HepG2 (cell line): ENCODE results near the gene KATNAL1. TPM values are rescaled to one million over a fixed set of nuclear protein-coding genes. Genes with fewer than 3 reads are reported as not detected.

ENCODE experiments used
- ATAC-seq: fragments of 200-7000 bp; cut with Tn5 transposase; 3 replicates; pipeline ENCODE4 v1.9.1; 2020; ENCODE audit warnings: mild to moderate bottlenecking, moderate library complexity
- BruUV-seq: library from RNA; stranded (reverse); fragments of 400-500 nt; replicated peaks from 2 replicates; lab custom pipeline; 2021; lab: Mats Ljungman, UMichigan
- CTCF ChIA-PET: fragments of 300-600 bp; formaldehyde crosslinking; extraction: SDS; loops from one replicate; lab custom pipeline; 2021; ENCODE audit warnings: low total read pairs, inconsistent platforms, low intra/inter-chr PET ratio; lab: Yijun Ruan, JAX
- POLR2A ChIA-PET: fragments of 350-600 bp; sonication (Branson Sonifier 250); formaldehyde crosslinking; loops from one replicate; lab custom pipeline; 2020; ENCODE audit warnings: antibody characterized with exemption, inconsistent platforms; lab: Yijun Ruan, JAX
- DNase-seq: peaks from one replicate; pipeline ENCODE4 v3.0.0-alpha.2; 2015; ENCODE audit warnings: low spot score
- FAIRE-seq: peaks from 3 replicates; lab custom pipeline; 2011; peaks lifted over from hg19 to GRCh38; lab: Jason Lieb, UNC
- H2AFZ ChIP-seq: one replicate; pipeline ENCODE4 v1.6.1; 2011; ENCODE audit warnings: low read length, inconsistent platforms
- H3K27ac ChIP-seq: fragments of 300-600 bp; 3 replicates; pipeline ENCODE4 v1.8.0; 2011; ENCODE audit warnings: mixed run types, mild to moderate bottlenecking, mixed read lengths, low read length, inconsistent platforms; ENCODE audit not compliant: insufficient read depth; ENCODE audit errors: extremely low read length
- H3K27me3 ChIP-seq, 2 experiments: fragments of 200-600 bp in 1 of 2; 2 replicates in 1 of 2; 3 replicates in 1 of 2; pipeline versions ENCODE4 v1.6.0 to v1.8.0; 2011; ENCODE audit warnings: low read length in 2 of 2, mild to moderate bottlenecking in 2 of 2, moderate library complexity in 2 of 2, inconsistent platforms in 1 of 2; ENCODE audit not compliant: insufficient read depth in 2 of 2, control insufficient read depth in 1 of 2
- H3K36me3 ChIP-seq, 2 experiments: fragments of 200-600 bp in 1 of 2; replicated peaks in 1 of 2; 2 replicates in 1 of 2; 3 replicates in 1 of 2; pipeline versions ENCODE4 v1.5.1 to v1.8.0; 2011; ENCODE audit warnings: low read length in 2 of 2, inconsistent platforms in 1 of 2; ENCODE audit not compliant: insufficient read depth in 2 of 2, control insufficient read depth in 1 of 2
- H3K4me1 ChIP-seq: 2 replicates; pipeline ENCODE4 v1.5.1; 2012; ENCODE audit warnings: low read length, inconsistent platforms; ENCODE audit not compliant: insufficient read depth
- H3K4me2 ChIP-seq: 2 replicates; pipeline ENCODE4 v1.6.0; 2011; ENCODE audit warnings: low read depth, low read length, inconsistent platforms
- H3K4me3 ChIP-seq, 3 experiments: fragments of 200-600 bp in 1 of 3; sonication (generic), shearing (Covaris generic) in 1 of 3; replicated peaks in 1 of 3; 2 replicates each; pipeline ENCODE4 v1.5.1; 2011 to 2016; ENCODE audit warnings: low read length in 3 of 3, inconsistent platforms in 2 of 3, low read depth in 2 of 3, mild to moderate bottlenecking in 2 of 3, control low read depth in 1 of 3, mixed read lengths in 1 of 3; ENCODE audit not compliant: insufficient read depth in 1 of 3
- H3K79me2 ChIP-seq: one replicate; pipeline ENCODE4 v1.6.1; 2011; ENCODE audit warnings: low read length, inconsistent platforms; ENCODE audit not compliant: insufficient read depth
- H3K9ac ChIP-seq: 2 replicates; pipeline ENCODE4 v1.6.0; 2011; ENCODE audit warnings: mild to moderate bottlenecking, low read depth, low read length, inconsistent platforms; ENCODE audit not compliant: insufficient read depth
- H3K9me3 ChIP-seq: 2 replicates; pipeline ENCODE4 v1.5.1; 2012; ENCODE audit warnings: mild to moderate bottlenecking, low read length
- H4K20me1 ChIP-seq: 2 replicates; pipeline ENCODE4 v1.6.0; 2011; ENCODE audit warnings: inconsistent platforms, mild to moderate bottlenecking, low read length, moderate library complexity; ENCODE audit not compliant: insufficient read depth
- BCL6 ChIP-seq: IDR thresholded peaks from 2 replicates; pipeline ENCODE4 v1.6.1; 2016; ENCODE audit warnings: missing genetic modification reagents, missing compliant biosample characterization
- DBP ChIP-seq: sonication (generic); formaldehyde crosslinking; IDR thresholded peaks from 2 replicates; pipeline ENCODE4 v1.4.0; 2020; ENCODE audit warnings: missing genetic modification reagents; ENCODE audit errors: not compliant biosample characterization
- DNMT1 ChIP-seq: sonication (generic); formaldehyde crosslinking; IDR thresholded peaks from 2 replicates; pipeline ENCODE4 v1.5.1; 2020; ENCODE audit warnings: mild to moderate bottlenecking, missing genetic modification reagents
- EHMT2 ChIP-seq: fragments of 200-600 bp; sonication (generic); IDR thresholded peaks from 2 replicates; pipeline ENCODE4 v1.7.0; 2017; ENCODE audit warnings: antibody characterized with exemption, low read depth, low read length, borderline replicate concordance
- MTF1 ChIP-seq: sonication (generic); formaldehyde crosslinking; IDR thresholded peaks from 2 replicates; pipeline ENCODE4 v1.5.0; 2020; ENCODE audit warnings: missing genetic modification reagents
- REXO4 ChIP-seq: sonication (generic); formaldehyde crosslinking; IDR thresholded peaks from 2 replicates; pipeline ENCODE4 v1.8.0; 2022; ENCODE audit warnings: missing genetic modification reagents, mild to moderate bottlenecking, borderline replicate concordance
- SATB2 ChIP-seq: sonication (generic); formaldehyde crosslinking; IDR thresholded peaks from 2 replicates; pipeline ENCODE4 v1.5.0; 2020; ENCODE audit warnings: missing genetic modification reagents
- TCF12 ChIP-seq, 2 experiments: fragments of 450-650 bp in 1 of 2; sonication (generic) in 1 of 2; formaldehyde crosslinking in 1 of 2; IDR thresholded peaks; 2 replicates each; pipeline versions ENCODE4 v1.6.1 to v1.8.0; 2017 to 2022; ENCODE audit warnings: antibody characterized with exemption in 1 of 2, mild to moderate bottlenecking in 1 of 2, missing genetic modification reagents in 1 of 2, moderate library complexity in 1 of 2
- ZFP36 ChIP-seq: fragments of 150-350 bp; IDR thresholded peaks from 2 replicates; pipeline ENCODE4 v1.6.1; 2018; ENCODE audit warnings: borderline replicate concordance, low read length, low read depth; ENCODE audit not compliant: partially characterized antibody
- ZFP37 ChIP-seq: sonication (generic); formaldehyde crosslinking; IDR thresholded peaks from 2 replicates; pipeline ENCODE4 v1.4.0; 2020; ENCODE audit warnings: missing genetic modification reagents, borderline replicate concordance
- ZNF335 ChIP-seq: sonication (generic); formaldehyde crosslinking; IDR thresholded peaks from 2 replicates; pipeline ENCODE4 v1.4.0; 2020; ENCODE audit warnings: missing genetic modification reagents
- ZNF513 ChIP-seq: sonication (generic); formaldehyde crosslinking; conservative IDR thresholded peaks from 2 replicates; pipeline ENCODE4 v1.5.0; 2020; ENCODE audit warnings: missing genetic modification reagents
- ZNF703 ChIP-seq: sonication (generic); formaldehyde crosslinking; IDR thresholded peaks from 2 replicates; pipeline ENCODE4 v1.5.1; 2020; ENCODE audit warnings: missing genetic modification reagents, mild to moderate bottlenecking, moderate library complexity, borderline replicate concordance
- ZNF883 ChIP-seq: sonication (generic); formaldehyde crosslinking; IDR thresholded peaks from 2 replicates; pipeline ENCODE4 v1.5.1; 2020; ENCODE audit warnings: mild to moderate bottlenecking, missing genetic modification reagents; ENCODE audit errors: not compliant biosample characterization
- WGBS: methylation state at CpG from one replicate; pipeline ENCODE4 v1.1.6; 2017; ENCODE audit warnings: low lambda C conversion rate; 5-methylcytosine and 5-hydroxymethylcytosine counted together
- in situ Hi-C: cut with HindIII; loops from 2 replicates; pipeline ENCODE4 v1.10.0; 2017; ENCODE audit warnings: low pct_unique_long_range_greater_than_20kb; ENCODE audit not compliant: extremely low pct_ligation_motif_present
- intact Hi-C: fragments of 100-400 bp; cut with micrococcal nuclease; formaldehyde crosslinking; loops from one replicate; pipeline ENCODE4 v1.10.0; 2022; ENCODE audit not compliant: unreplicated experiment
- polyA plus RNA-seq, 8 experiments: library from polyadenylated mRNA; depleted of rRNA in 3 of 8; stranded (reverse) in 7 of 8; unstranded in 1 of 8; fragments of >200 nt; fragmentation: Illumina TruSeq in 4 of 8; extraction: Trizol in 4 of 8; gene quantifications; 2 replicates each; pipeline versions ENCODE4 v1.2.1 to v1.2.3, GENCODE V29; 2011 to 2016; ENCODE audit warnings: low read depth in 4 of 8, missing spikeins in 1 of 8, mixed read lengths in 1 of 8; ENCODE audit not compliant: insufficient read depth in 1 of 8
- total RNA-seq, 5 experiments: library from RNA; depleted of rRNA; stranded (reverse); fragments of >200 nt; fragmentation: Illumina TruSeq; extraction: Trizol; gene quantifications; 2 replicates each; pipeline ENCODE4 v1.2.3, GENCODE V29; 2016; ENCODE audit warnings: low read depth in 1 of 5

The KATNAL1 gene
- total and polyA plus RNA-seq, 2 of the 13 experiments (the other 11 are each of a cell fraction or from before 2014, with no cell fraction given) = 3.2 to 11.8 TPM

GRCh38 chr13:30196025-30196424 lies 111.3 kb downstream of the KATNAL1 start (continued):
- TF ChIP-seq DBP (CRISPR knock-in tag) = no peak

GRCh38 chr13:30194906-30195305 lies 112.4 kb downstream of the KATNAL1 start:
- no peak for FAIRE-seq

More at GRCh38 chr13:30194906-30195305, 112.4 kb downstream of the KATNAL1 start:
- no peak overlapping the region for H3K4me3 ChIP-seq
- no peak for TF ChIP-seq REXO4 (CRISPR knock-in tag)
- TF ChIP-seq ZFP36 = no peak
- no peak for TF ChIP-seq ZFP37
- no peak for TF ChIP-seq MTF1 (CRISPR knock-in tag)
- no peak for TF ChIP-seq ZNF883 (CRISPR knock-in tag)
- TF ChIP-seq EHMT2 = no peak
- no peak for TF ChIP-seq ZNF335 (CRISPR knock-in tag)
- TF ChIP-seq DNMT1 (CRISPR knock-in tag) = no peak
- no peak for TF ChIP-seq SATB2 (CRISPR knock-in tag)
- TF ChIP-seq BCL6 = no peak
- no peak for TF ChIP-seq TCF12 (IDR thresholded peaks at IDR 0.05)
- TF ChIP-seq TCF12 (CRISPR knock-in tag; IDR thresholded peaks at IDR 0.05) = no peak
- no peak for TF ChIP-seq ZNF703 (CRISPR knock-in tag)
- TF ChIP-seq ZNF513 = no peak
- TF ChIP-seq, all 625 proteins: peak for 0
- Histone ChIP-seq H3K9me3 (no peaks in the 10 kb centered on the region), H4K20me1 (no peaks in the 10 kb centered on the region), H3K27me3 (no peaks in the 10 kb centered on the region), H3K79me2 (no peaks in the 10 kb centered on the region), H3K9ac (no peak overlapping the region), H2AFZ (no peak overlapping the region), H3K4me2 (no peak overlapping the region), H3K27ac (no peak overlapping the region), H3K36me3 (no peaks in the 10 kb centered on the region; a peak in 1 of 5 replicates), H3K4me1 (peaks cover 9% of the 10 kb centered on the region; the same call in 1 of the 2 replicates)
- DNase-seq = no peak
- WGBS = 92% methylated on average over 7 of the region's 7 CpGs
- no TSS peak for BruUV-seq
- ATAC-seq = no peak
- intact Hi-C loops (no loop called here), in situ Hi-C loops (no loop called here)
- ChIA-PET POLR2A (no interaction called here), CTCF (no interaction called here)
